IPS-NIHi7 (cell line): ENCODE measurements around the gene FAM177B.

Experiments
- DNase-seq: peaks from one replicate; pipeline ENCODE4 v3.0.0; 2012; ENCODE audit warnings: mixed read lengths; ENCODE audit errors: extremely low spot score

The FAM177B gene

DNA sequence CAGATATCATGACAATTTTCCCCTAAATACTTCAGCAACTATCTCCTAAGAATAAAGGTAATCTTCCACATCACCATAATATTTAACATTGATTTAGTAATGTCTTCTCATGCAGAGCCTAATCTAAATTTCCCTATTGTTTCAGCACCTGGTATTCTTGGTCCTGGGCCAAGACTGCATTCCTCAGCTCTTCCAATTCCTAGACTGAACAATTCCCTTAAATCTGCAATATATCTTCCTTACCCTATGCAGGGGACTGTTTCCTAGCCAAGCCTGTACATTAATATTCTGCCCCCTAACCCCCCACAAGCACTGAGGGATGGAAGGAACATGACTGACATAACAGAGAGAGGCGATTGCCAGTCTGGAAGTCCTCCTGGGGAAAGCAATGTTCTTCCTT, 49.1 kb downstream of the FAM177B start:
- no peak for DNase-seq

DNA sequence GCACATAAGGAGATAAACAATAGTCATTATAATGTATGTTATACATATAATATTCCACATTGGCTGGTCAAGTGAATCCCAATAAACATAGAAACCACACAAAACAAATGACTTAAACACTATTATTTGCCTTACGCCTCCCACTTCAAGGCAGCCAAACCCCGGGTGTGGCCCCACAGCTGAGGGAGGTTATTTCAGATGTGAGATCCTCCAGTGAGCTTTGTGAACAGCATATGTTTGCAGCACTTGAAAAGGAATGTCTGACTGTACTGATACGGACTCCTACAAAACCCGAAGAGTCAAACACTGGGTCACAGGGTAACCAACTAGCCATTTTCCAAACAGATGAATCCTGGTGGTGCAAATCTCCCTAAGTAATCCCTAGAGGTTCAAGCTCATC, 50.7 kb downstream of the FAM177B start:
- no peak for DNase-seq

- DNase-seq, result no peak
Measured at GRCh38 chr1:222788402-222789156, 51.6 kb downstream of the FAM177B start.

DNA sequence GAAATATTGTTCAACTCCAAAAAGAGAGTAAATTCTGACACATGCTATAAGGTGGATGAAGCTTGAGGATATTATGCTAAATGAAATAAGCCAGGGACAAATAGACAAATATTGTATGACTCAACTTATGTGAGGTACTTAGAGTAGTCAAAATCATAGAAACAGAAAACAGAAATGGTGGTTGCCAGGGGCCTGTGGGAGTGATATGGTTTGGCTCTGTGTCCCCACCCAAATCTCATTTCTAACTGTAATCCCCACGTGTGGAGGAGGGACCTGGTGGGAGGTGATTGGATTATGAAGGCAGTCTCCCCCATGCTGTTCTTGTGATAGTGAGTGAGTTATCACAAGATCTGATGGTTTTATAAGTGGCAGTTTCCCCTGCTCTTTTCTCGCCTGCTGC, 53.1 kb downstream of the FAM177B start:
- DNase-seq, result no peak

DNA sequence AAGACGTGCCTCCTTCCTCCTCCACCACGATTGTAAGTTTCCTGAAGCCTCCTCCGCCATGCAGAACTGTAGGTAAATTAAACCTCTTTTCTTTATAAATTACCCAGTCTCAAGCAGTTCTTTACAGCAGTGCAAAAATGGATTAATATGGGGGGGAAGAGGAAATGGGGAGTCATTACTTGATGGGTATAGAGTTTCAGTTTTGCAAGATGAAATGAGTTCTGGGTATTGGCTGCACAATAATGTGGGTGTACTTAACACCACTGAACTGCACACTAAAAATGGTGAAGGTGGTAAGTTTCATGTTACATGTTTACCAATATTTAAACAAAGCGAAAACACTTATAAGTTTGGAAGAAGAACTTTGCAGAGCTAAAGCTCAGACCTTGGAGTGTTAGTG, 53.5 kb downstream of the FAM177B start:
- no peak for DNase-seq

- DNase-seq, result no peak
Measured at GRCh38 chr1:222791006-222791710, 54.2 kb downstream of the FAM177B start.

GRCh38 chr1:222792744-222793143, 55.7 kb downstream of the FAM177B start:
- DNase-seq, result peak; percentile 62

GRCh38 chr1:222794656-222795474, 57.9 kb downstream of the FAM177B start:
- DNase-seq, result no peak

DNA sequence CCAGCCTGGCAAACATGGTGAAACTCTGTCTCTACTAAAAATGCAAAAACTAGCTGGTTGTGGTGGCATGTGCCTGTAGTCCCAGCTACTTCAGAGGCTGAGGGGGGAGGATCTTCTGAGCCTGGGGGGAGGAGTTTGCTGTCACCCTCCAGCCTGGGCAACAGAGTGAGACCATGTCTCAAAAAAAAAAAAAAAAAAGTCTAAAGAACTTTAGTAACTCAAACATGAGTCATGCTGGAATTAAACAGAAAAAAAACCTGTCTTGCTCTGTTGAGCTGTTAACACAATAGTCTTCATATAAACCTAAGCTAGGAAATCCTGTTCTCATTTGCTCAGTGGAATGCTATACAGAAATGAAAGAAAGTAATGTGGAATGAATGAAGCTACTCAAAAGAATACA, 61.1 kb downstream of the FAM177B start:
- DNase-seq, result no peak

DNA sequence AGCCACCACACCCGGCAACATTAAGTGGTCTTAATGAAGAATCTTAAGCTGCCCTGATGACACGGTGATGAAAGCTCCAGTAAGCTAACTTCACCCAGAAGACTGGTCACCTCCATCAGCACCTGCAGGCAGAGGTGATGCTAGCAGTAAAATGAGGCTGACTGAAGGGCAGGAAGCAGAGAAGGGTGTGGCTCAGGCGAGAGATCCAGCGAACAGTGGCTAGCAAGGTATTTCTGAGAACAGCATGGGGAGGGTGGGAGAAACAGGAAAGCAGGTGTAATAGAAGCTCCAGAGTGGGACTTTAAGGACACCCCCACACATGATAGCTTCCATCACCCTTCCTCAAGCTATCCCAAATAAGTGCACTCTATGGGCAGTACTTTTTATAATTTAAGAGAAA, 62.0 kb downstream of the FAM177B start:
- DNase-seq, result no peak
